Astrocyte of the cerebellum (primary cell): Measurements from ENCODE around the gene TNN.

Experiments
- DNase-seq: peaks from one replicate; pipeline ENCODE4 v3.0.0-alpha.2; 2011; ENCODE audit warnings: low read depth
- H3K4me3 ChIP-seq: 2 replicates; pipeline ENCODE4 v1.5.1; 2011; ENCODE audit warnings: mild to moderate bottlenecking, low read depth, low read length, moderate library complexity
- in situ Hi-C: cut with HindIII; loops from 2 replicates; pipeline ENCODE4 v1.10.0; 2017; ENCODE audit warnings: low sequenced_read_pairs
- TF ChIP-seq, protein P1 (sequence below): IDR thresholded peaks from 2 replicates; pipeline ENCODE4 v1.5.1; 2012; ENCODE audit warnings: low read length, low read depth, moderate library complexity, mild to moderate bottlenecking; ENCODE audit errors: missing control alignments

Gene TNN

DNA sequence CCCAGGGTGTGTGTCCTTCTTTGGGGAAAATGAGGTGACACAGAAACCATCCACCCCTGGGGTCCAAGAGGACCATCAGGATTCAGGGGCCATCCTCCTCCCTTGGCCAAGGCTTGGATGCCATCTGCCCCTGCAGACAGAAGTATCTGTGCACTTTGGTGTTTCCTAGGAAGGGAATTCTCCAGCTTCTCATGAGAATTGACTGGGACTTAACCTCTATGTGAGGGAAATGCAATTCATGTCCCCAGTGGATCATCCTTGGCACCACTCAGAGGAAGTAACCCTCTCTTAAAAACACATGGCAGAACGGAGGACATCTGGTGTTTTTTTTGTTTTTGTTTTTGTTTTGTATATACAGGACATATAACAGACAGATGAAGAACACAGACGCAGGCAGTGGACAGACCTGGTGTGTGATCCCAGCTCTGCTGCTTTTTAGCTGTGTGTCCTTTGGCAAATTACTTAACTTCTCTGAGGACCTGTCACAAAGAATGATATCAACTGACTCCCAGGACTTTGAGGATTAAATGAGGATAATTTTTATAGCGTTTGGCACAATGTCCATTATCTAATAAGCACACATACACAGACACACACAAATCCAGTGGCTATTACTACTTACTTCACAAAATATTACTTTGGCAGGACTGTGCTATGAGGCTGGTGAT is 3.8 kb downstream of the TNN start:
- TF ChIP-seq, protein P1, sequence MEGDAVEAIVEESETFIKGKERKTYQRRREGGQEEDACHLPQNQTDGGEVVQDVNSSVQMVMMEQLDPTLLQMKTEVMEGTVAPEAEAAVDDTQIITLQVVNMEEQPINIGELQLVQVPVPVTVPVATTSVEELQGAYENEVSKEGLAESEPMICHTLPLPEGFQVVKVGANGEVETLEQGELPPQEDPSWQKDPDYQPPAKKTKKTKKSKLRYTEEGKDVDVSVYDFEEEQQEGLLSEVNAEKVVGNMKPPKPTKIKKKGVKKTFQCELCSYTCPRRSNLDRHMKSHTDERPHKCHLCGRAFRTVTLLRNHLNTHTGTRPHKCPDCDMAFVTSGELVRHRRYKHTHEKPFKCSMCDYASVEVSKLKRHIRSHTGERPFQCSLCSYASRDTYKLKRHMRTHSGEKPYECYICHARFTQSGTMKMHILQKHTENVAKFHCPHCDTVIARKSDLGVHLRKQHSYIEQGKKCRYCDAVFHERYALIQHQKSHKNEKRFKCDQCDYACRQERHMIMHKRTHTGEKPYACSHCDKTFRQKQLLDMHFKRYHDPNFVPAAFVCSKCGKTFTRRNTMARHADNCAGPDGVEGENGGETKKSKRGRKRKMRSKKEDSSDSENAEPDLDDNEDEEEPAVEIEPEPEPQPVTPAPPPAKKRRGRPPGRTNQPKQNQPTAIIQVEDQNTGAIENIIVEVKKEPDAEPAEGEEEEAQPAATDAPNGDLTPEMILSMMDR: no peak
- in situ Hi-C loops: no loop called here
- no peak for DNase-seq
- no peak overlapping the region for H3K4me3 ChIP-seq

DNA sequence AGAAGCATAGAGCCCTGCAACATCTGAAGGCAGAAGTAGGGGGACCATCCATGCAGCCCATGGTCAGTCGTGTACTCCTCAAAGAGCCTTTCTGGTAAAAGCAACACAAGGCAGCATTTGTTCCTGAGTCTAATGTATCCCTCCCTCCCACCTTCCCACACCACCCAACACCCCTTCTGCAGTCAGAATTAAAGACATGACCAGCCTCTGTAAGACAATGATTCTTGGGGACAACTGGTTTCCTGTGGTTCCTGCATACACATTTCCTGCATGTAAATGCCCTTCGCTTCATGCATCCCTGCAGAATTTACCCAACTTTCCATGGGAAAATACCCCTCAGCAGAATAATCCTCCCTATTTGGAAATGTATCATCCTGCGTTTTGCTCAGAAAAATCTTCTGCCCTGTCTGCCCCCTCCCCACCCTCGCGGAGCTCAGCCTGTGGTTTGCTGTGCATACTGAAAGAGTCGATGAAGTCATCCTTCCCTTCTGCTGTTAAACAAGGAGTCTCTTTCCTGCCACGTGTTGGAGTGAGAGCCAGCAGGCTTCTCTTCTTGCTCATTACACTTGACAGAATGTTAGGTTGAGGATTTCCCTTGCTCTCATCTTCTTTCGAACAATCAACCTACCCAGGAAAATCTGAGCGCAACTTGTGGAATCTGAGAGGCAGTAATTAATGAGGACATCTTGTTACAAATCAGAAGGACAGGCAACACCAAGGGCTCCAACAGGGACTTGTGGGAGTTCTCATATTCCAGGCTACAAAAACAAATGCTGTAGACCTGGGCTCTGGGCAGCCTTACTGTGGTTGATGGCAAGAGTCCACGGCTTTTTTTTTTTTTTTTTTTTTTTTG is 4.7 kb downstream of the TNN start:
- no peak overlapping the region for H3K4me3 ChIP-seq
- in situ Hi-C loops: no loop called here
- TF ChIP-seq, protein P1: no peak
- DNase-seq: peak; percentile 20

DNA sequence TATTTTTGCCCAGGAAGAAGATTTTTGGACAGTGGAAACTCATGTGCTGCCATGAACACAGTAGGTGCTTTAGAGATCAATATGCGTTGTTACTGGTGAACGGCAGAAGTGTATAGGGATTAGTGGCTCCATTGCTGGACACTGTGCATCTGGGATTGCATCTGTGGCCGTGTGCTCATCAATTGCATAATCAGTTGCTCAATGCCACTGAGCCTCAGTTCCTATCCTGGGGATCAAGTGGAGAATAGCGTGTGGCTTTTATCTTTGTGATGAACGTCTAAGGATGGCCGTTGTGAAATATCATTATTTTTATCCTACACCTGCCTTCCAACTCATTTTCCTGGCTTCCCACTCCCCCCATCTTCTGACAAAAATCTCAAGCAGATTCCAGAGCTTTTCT is 5.4 kb downstream of the TNN start:
- DNase-seq: no peak
- in situ Hi-C loops: no loop called here
- H3K4me3 ChIP-seq: no peak overlapping the region
- TF ChIP-seq, protein P1: no peak

DNA sequence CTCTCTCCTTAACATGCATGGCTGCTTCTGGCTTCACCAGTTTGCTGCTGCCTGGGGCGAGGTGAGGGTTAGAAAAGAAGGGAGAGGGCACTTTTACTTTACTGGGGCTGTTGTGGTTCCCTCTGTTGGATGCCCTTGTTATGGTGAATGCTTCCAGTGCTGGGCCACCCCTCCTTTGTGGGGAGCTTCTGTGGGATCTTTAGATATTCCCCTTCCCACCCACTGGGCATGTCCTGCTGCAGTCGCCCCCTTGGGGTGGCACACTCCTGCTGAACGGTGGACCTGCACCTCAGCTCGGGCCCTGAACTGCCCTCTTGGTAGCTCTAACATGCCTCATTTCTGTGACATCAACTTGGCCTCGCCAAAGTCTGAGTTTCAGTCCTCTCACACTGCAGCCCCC is 6.0 kb downstream of the TNN start:
- DNase-seq: no peak
- TF ChIP-seq, protein P1: no peak
- H3K4me3 ChIP-seq: no peak overlapping the region
- in situ Hi-C loops: no loop called here

DNA sequence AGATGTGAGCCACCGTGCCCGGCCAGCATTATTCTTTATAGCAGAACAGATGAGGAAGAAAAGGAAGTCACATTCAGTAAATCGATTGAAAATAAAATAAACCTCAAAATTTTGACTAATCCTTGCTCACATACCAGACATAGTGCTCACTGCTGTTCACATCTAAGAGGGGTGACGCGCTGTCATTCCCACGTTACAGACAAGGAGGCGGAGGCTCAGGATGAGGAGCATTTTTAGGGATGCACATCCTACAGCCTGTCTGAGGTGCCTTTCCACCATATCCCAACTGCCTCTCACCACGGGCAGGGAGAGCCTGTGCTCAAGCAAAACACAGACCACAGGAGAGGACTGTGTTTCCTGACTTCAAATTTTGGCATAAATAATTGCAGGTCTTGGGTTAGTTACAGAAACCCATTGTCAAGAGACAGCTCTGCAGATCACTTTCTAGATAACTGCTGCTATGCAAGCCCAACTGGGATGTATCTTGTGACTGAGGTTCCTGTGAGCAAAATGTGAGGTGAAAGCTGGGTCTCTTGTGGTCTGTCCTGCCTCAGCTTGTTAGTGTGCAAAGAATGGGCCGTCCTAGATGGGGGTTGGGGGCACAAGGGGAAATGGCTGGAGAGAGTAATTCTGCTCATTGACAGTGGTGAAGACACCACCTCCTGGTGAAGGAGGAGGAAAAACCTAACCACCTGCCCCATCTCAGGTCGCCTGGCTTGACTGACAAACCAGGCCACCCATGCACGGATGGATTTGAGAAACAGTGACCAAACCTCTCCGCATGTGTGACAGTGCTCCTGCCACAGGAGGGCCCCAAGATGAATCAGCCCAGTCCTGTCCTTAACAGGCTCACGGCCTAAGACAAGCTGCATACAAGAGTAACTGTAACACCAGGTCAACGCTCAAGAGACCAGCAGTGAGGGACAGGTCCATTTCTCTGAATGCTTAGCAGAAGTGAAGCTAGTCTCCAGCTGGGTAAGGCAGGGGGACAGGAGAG is 8.2 kb downstream of the TNN start:
- H3K4me3 ChIP-seq: no peak overlapping the region
- TF ChIP-seq, protein P1: no peak
- in situ Hi-C loops: no loop called here
- DNase-seq: no peak
